Panc1 (cell line): Measurements from ENCODE around the gene CDKL1. TPM values are rescaled to one million over a fixed set of nuclear protein-coding genes. Genes with fewer than 3 reads are reported as not detected.

ENCODE experiments used
- ATAC-seq: fragments of 200-7000 bp; cut with Tn5 transposase; 2 replicates; pipeline ENCODE4 v1.9.1; 2020; ENCODE audit warnings: mild to moderate bottlenecking, moderate library complexity
- BruUV-seq: library from RNA; stranded (reverse); fragments of 400-500 nt; replicated peaks from 2 replicates; lab custom pipeline; 2021; lab: Mats Ljungman, UMichigan
- CTCF ChIA-PET: fragments of 300-600 bp; sonication (Branson Sonifier 250); formaldehyde crosslinking; loops from one replicate; lab custom pipeline; 2022; ENCODE audit warnings: antibody characterized with exemption; lab: Charles Lee
- POLR2A ChIA-PET: fragments of 300-600 bp; sonication (Branson Sonifier 250); formaldehyde crosslinking; loops from one replicate; lab custom pipeline; 2022; ENCODE audit warnings: antibody characterized with exemption; lab: Charles Lee
- DNase-seq: peaks from one replicate; pipeline ENCODE4 v3.0.0-alpha.2; 2010; ENCODE audit warnings: low read depth, low spot score
- H3K27ac ChIP-seq: 2 replicates; pipeline ENCODE4 v1.5.1; 2011; ENCODE audit warnings: mild to moderate bottlenecking, low read length, inconsistent platforms
- H3K27me3 ChIP-seq: fragments of 200-500 bp; sonication (Bioruptor generic); 2 replicates; pipeline ENCODE4 v1.6.0; 2014; ENCODE audit warnings: low read length, inconsistent platforms; ENCODE audit not compliant: control insufficient read depth, insufficient read depth
- H3K36me3 ChIP-seq: fragments of 200-500 bp; sonication (Bioruptor generic); 2 replicates; pipeline ENCODE4 v1.5.1; 2014; ENCODE audit warnings: inconsistent platforms, mild to moderate bottlenecking, low read length, moderate library complexity; ENCODE audit not compliant: control insufficient read depth, insufficient read depth
- H3K4me1 ChIP-seq: 2 replicates; pipeline ENCODE4 v1.5.1; 2011; ENCODE audit warnings: inconsistent platforms, mild to moderate bottlenecking, low read length, moderate library complexity; ENCODE audit not compliant: control insufficient read depth, insufficient read depth
- H3K4me3 ChIP-seq, 2 experiments: 2 replicates each; pipeline ENCODE4 v1.5.1; 2011 to 2012; ENCODE audit warnings: low read depth in 2 of 2, low read length in 2 of 2, mild to moderate bottlenecking in 2 of 2, inconsistent platforms in 1 of 2, moderate library complexity in 1 of 2
- H3K9me3 ChIP-seq: fragments of 200-500 bp; sonication (Bioruptor generic); 2 replicates; pipeline ENCODE4 v1.5.1; 2014; ENCODE audit warnings: low read depth, mild to moderate bottlenecking, inconsistent platforms, low read length, moderate library complexity; ENCODE audit not compliant: control insufficient read depth, insufficient read depth
- POLR2AphosphoS5 ChIP-seq: IDR thresholded peaks from 2 replicates; pipeline ENCODE4 v1.6.1; 2012; ENCODE audit warnings: mild to moderate bottlenecking, low read depth, low read length, moderate library complexity
- REST ChIP-seq, 2 experiments: IDR thresholded peaks; 2 replicates each; pipeline ENCODE4 v1.6.1; 2011 to 2012; ENCODE audit warnings: low read depth in 2 of 2, control low read depth in 1 of 2, low read length in 1 of 2, mild to moderate bottlenecking in 1 of 2, moderate library complexity in 1 of 2; ENCODE audit not compliant: insufficient read depth in 1 of 2
- SIN3A ChIP-seq: IDR thresholded peaks from 2 replicates; pipeline ENCODE4 v1.6.1; 2012; ENCODE audit warnings: low read depth, mild to moderate bottlenecking, low read length, moderate library complexity, borderline replicate concordance; ENCODE audit not compliant: insufficient read depth
- TCF7L2 ChIP-seq: IDR thresholded peaks from 2 replicates; pipeline ENCODE4 v1.6.1; 2011; ENCODE audit warnings: mild to moderate bottlenecking, low read depth, low read length, inconsistent platforms
- in situ Hi-C: cut with HindIII; loops from 2 replicates; pipeline ENCODE4 v1.10.0; 2016; ENCODE audit warnings: low sequenced_read_pairs, low pct_unique_long_range_greater_than_20kb
- intact Hi-C: fragments of 100-400 bp; cut with micrococcal nuclease; formaldehyde crosslinking; loops from one replicate; pipeline ENCODE4 v1.10.0; 2022; ENCODE audit not compliant: unreplicated experiment
- total RNA-seq: library from RNA; stranded (reverse); gene quantifications from one replicate; pipeline ENCODE4 v1.2.1, GENCODE V29; 2021; ENCODE audit not compliant: unreplicated experiment
- TF ChIP-seq, protein P1 (sequence below): fragments of 450-650 bp; IDR thresholded peaks from 2 replicates; pipeline ENCODE4 v1.5.1; 2017; ENCODE audit warnings: mild to moderate bottlenecking

The CDKL1 gene
- total RNA-seq, 1 experiment from 2014 or later: 5.8 TPM

DNA sequence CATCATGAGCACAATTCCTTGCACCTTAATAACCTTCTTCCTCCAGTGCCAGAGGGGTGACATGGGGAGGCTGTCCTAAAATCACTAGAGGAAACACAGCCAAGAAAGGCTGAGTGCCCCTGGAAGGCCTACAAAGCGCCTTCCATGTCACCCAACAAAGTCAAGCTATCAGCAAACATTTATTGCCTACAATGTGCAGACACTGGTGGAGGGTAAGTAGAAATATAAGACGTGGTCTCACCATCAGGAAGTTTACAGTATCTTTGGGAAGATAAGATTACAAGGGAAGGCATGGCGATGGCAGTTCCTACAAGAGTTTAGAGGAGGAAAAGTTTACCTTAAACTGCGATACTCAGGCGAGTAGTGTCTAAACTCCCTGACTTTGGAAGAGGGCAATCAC lies 56.6 kb downstream of the CDKL1 start:
- intact Hi-C loops: no loop called here
- TF ChIP-seq TCF7L2 (no peak), SIN3A (no peak), REST (IDR thresholded peaks at IDR 0.05; ENCODE audit: insufficient read depth in 1 of 2, low read depth in 2 of 2, low read length in 1 of 2) (no peak), POLR2AphosphoS5 (no peak)
- TF ChIP-seq, protein P1, sequence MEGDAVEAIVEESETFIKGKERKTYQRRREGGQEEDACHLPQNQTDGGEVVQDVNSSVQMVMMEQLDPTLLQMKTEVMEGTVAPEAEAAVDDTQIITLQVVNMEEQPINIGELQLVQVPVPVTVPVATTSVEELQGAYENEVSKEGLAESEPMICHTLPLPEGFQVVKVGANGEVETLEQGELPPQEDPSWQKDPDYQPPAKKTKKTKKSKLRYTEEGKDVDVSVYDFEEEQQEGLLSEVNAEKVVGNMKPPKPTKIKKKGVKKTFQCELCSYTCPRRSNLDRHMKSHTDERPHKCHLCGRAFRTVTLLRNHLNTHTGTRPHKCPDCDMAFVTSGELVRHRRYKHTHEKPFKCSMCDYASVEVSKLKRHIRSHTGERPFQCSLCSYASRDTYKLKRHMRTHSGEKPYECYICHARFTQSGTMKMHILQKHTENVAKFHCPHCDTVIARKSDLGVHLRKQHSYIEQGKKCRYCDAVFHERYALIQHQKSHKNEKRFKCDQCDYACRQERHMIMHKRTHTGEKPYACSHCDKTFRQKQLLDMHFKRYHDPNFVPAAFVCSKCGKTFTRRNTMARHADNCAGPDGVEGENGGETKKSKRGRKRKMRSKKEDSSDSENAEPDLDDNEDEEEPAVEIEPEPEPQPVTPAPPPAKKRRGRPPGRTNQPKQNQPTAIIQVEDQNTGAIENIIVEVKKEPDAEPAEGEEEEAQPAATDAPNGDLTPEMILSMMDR: no peak
- Histone ChIP-seq H3K36me3 (no peaks in the 10 kb centered on the region), H3K27me3 (no peaks in the 10 kb centered on the region), H3K9me3 (no peaks in the 10 kb centered on the region), H3K27ac (no peak overlapping the region), H3K4me3 (no peak overlapping the region), H3K4me1 (peaks cover 7% of the 10 kb centered on the region)
- ATAC-seq: no peak
- BruUV-seq: no TSS peak
- DNase-seq: no peak
- POLR2A ChIA-PET: no interaction called here
- in situ Hi-C loops: no loop called here
- CTCF ChIA-PET: no interaction called here

- Histone ChIP-seq H3K27me3 (no peaks in the 10 kb centered on the region), H3K27ac (no peak overlapping the region), H3K9me3 (no peaks in the 10 kb centered on the region), H3K36me3 (no peaks in the 10 kb centered on the region), H3K4me1 (peaks cover 7% of the 10 kb centered on the region), H3K4me3 (no peak overlapping the region)
- intact Hi-C loops: no loop called here
- in situ Hi-C loops: no loop called here
- BruUV-seq: no TSS peak
- TF ChIP-seq TCF7L2 (no peak), POLR2AphosphoS5 (no peak), SIN3A (no peak), REST (IDR thresholded peaks at IDR 0.05; ENCODE audit: insufficient read depth in 1 of 2, low read depth in 2 of 2, low read length in 1 of 2) (no peak)
- TF ChIP-seq, protein P1: no peak
- ChIA-PET POLR2A (no interaction called here), CTCF (no interaction called here)
- DNase-seq (no peak), ATAC-seq (no peak)
Measured at GRCh38 chr14:50339178-50339804, 57.4 kb downstream of the CDKL1 start.
